Measurements from ENCODE around the gene GSG1. TPM values are rescaled to one million over a fixed set of nuclear protein-coding genes. Genes with fewer than 3 reads are reported as not detected.
A peak's percentile ranks its signal among the peaks of the same experiment; 100 is the strongest.

The GSG1 gene
- total RNA-seq, 2 donors from 2014 or later, result not detected

GRCh38 chr12:13052421-13052820, 51.0 kb downstream of the GSG1 start:
- peaks cover 0 to 6% of the 10 kb centered on the region in 2 donors for H3K9me3 ChIP-seq
- no peak for DNase-seq (ENCODE audit: low spot score)
- no peaks in the 10 kb centered on the region for H3K27me3 ChIP-seq
- no peak overlapping the region for H3K4me3 ChIP-seq
- H3K27ac ChIP-seq, result no peak overlapping the region
- TF ChIP-seq CTCF (IDR thresholded peaks at IDR 0.05), result no peak
- H3K36me3 ChIP-seq, result no peaks in the 10 kb centered on the region
- H3K4me1 ChIP-seq, result no peaks in the 10 kb centered on the region

GRCh38 chr12:13049816-13050215, 53.7 kb downstream of the GSG1 start:
- peaks cover 0 to 6% of the 10 kb centered on the region in 2 donors for H3K9me3 ChIP-seq
- no peak for TF ChIP-seq CTCF (IDR thresholded peaks at IDR 0.05)
- no peak overlapping the region for H3K27ac ChIP-seq
- peaks cover 0 to 3% of the 10 kb centered on the region in 2 donors for H3K4me1 ChIP-seq
- no peak for DNase-seq (ENCODE audit: low spot score)
- no peak overlapping the region for H3K4me3 ChIP-seq
- no peaks in the 10 kb centered on the region for H3K27me3 ChIP-seq
- no peaks in the 10 kb centered on the region for H3K36me3 ChIP-seq

- no peak for DNase-seq (ENCODE audit: low spot score)
- H3K27ac ChIP-seq, result no peak overlapping the region
- H3K9me3 ChIP-seq, result no peaks in the 10 kb centered on the region
- no peak overlapping the region for H3K4me3 ChIP-seq
- H3K36me3 ChIP-seq, result no peaks in the 10 kb centered on the region
- TF ChIP-seq CTCF (IDR thresholded peaks at IDR 0.05), result no peak
- no peaks in the 10 kb centered on the region for H3K27me3 ChIP-seq
- peaks cover 0 to 10% of the 10 kb centered on the region in 2 donors for H3K4me1 ChIP-seq
These were observed 56.5 kb downstream of the GSG1 start for GRCh38 chr12:13046964-13047363.

GRCh38 chr12:13045816-13046215, 57.7 kb downstream of the GSG1 start:
- TF ChIP-seq CTCF (IDR thresholded peaks at IDR 0.05), result no peak
- Histone ChIP-seq H3K36me3 (no peaks in the 10 kb centered on the region), H3K27ac (no peak overlapping the region), H3K4me1 (peaks cover 0 to 10% of the 10 kb centered on the region in 2 donors), H3K27me3 (no peaks in the 10 kb centered on the region), H3K4me3 (no peak overlapping the region), H3K9me3 (no peaks in the 10 kb centered on the region)
- DNase-seq (ENCODE audit: low spot score), result no peak

- TF ChIP-seq CTCF (IDR thresholded peaks at IDR 0.05), result no peak
- Histone ChIP-seq H3K9me3 (no peaks in the 10 kb centered on the region), H3K36me3 (no peaks in the 10 kb centered on the region), H3K4me3 (peak overlapping the region; percentile 94 to 99), H3K4me1 (peaks cover 0 to 10% of the 10 kb centered on the region in 2 donors), H3K27ac (peak overlapping the region in 1 of 2 donors; percentile 71), H3K27me3 (no peaks in the 10 kb centered on the region)
- DNase-seq (ENCODE audit: low spot score), result no peak
These were observed 58.6 kb downstream of the GSG1 start for GRCh38 chr12:13044906-13045299.
